Measurements from ENCODE around the gene CDH5. TPM values are rescaled to one million over a fixed set of nuclear protein-coding genes. Genes with fewer than 3 reads are reported as not detected.

The CDH5 gene
- total RNA-seq, 4 donors from 2014 or later = 10.2 to 28.3 (median 14.0) TPM

DNA sequence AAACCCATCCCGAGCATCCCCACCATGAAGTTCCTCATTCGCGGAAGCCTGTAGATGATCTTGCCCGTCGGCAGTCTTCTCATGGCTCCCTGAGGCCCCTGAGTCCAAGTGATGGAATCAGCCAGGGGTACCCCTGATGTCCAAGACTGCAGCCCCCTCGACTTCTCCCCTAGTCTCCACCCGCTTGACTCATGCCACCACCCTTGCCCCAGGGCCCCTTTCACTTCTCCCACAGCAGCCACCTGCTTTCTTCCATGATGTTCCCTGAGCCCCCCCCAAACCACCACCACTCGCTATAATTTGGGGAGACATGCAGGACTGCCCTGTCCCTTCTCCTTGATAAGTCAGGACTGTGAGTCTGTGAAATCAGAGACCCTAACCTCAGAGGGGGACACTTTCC is 72.0 kb downstream of the CDH5 start:
- intact Hi-C loops (cut with DNase I; ENCODE audit: low total_unique reads) = no loop called here
- DNase-seq (ENCODE audit: low spot score in 2 of 2) = peak in 1 of 2 donors; percentile 79
- H3K4me3 ChIP-seq (ENCODE audit: low read depth, poor library complexity, severe bottlenecking) = no peak overlapping the region
- TF ChIP-seq CTCF (IDR thresholded peaks at IDR 0.05) (no peak), POLR2A (IDR thresholded peaks at IDR 0.05) (no peak)
- 79 to 90% methylated on average over 8 of the region's 8 CpGs for WGBS, 2 donors

DNA sequence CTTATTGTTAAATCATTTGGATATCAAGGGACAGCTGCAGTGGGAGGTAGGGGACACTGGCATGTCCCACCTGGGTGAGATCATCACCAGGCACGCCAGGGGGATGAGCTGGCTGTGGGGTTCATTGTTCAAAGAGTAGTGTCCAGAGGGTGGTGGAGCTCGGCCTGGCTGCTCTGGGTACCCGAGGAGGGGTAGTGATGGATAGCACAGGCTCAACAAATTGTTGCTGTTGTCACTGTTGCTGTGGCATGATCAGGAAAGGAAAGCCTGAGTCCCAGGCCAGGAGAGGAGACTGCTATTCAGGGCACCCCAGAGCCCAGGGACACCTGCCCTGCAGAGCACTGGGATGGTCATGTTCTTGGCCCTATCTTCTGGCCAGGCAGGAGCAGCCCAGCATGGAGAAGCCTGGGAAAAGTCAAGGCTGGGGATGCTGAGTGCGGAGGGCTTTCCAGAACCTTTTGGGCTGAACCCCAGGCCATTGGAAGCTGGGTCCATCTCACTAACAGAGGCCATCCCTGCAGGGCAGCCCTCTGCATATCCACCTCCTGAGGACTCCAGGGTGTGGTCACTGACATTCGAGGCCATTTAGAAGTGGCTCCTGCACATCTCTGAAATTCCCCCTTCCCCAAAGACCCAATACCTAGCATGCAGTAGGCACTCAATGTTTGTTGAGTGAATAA is 72.7 kb downstream of the CDH5 start:
- TF ChIP-seq POLR2A (IDR thresholded peaks at IDR 0.05) = no peak
- TF ChIP-seq CTCF (IDR thresholded peaks at IDR 0.05) = no peak
- no peak overlapping the region for H3K4me3 ChIP-seq (ENCODE audit: low read depth, poor library complexity, severe bottlenecking)
- intact Hi-C loops (cut with DNase I; ENCODE audit: low total_unique reads) = no loop called here
- WGBS, 2 donors = 84 to 95% methylated on average over 5 of the region's 5 CpGs
- peak in 1 of 2 donors; percentile 50 for DNase-seq (ENCODE audit: low spot score in 2 of 2)

- peak in 1 of 2 donors; percentile 64 for DNase-seq (ENCODE audit: low spot score in 2 of 2)
- 86 to 88% methylated on average over 10 of the region's 10 CpGs for WGBS, 2 donors
- H3K4me3 ChIP-seq (ENCODE audit: low read depth, poor library complexity, severe bottlenecking) = no peak overlapping the region
- intact Hi-C loops (cut with DNase I; ENCODE audit: low total_unique reads) = no loop called here
- no peak for TF ChIP-seq POLR2A (IDR thresholded peaks at IDR 0.05)
- TF ChIP-seq CTCF (IDR thresholded peaks at IDR 0.05) = no peak
Measured at GRCh38 chr16:66440271-66440802, 73.8 kb downstream of the CDH5 start.

GRCh38 chr16:66440970-66441369 is 74.5 kb downstream of the CDH5 start:
- 85 to 94% methylated on average over 11 of the region's 11 CpGs for WGBS, 2 donors
- intact Hi-C loops (cut with DNase I; ENCODE audit: low total_unique reads) = no loop called here
- DNase-seq (ENCODE audit: low spot score in 2 of 2) = peak in 1 of 2 donors; percentile 42
- H3K4me3 ChIP-seq (ENCODE audit: low read depth, poor library complexity, severe bottlenecking) = no peak overlapping the region
- TF ChIP-seq POLR2A (IDR thresholded peaks at IDR 0.05) (no peak), CTCF (IDR thresholded peaks at IDR 0.05) (no peak)

DNA sequence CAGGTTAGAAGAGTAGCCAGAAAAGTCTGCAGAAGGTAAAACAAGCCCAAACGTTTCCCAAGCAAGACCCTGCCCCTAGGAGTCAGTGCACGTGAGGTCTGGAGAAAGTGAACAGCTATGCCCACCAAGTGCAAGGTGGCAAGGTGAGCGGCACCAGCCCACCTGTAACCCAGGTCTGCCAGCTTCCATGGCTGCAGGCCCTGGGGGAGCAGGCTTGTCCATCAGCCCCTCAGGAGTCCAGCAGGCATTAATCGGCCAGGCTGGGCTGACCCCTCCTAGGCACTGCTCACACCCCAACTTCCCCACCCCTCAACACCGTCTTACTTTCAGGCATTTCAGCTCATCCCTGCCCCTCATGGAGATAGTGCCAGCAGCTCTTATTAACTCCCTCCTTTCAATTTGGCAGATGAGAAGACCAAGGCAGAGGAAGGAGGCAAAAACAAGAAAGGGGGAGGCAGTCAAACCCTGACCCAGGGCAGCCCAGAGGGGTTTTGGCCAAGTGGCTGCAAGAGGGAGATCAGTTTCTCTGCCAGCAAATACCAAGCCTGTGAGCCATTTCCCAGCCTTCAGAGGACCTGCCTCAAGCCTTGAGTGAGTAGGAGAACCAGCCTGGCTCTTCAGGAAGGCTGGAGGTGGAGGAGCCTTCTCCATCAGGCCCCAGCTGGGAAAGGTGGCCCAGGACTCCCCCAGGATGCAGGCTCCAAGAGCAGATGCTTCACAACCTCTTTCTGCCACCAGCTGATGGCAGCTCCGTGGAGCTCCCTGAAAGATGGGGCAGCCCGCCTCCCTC is 75.3 kb downstream of the CDH5 start:
- H3K4me3 ChIP-seq (ENCODE audit: low read depth, poor library complexity, severe bottlenecking) = no peak overlapping the region
- no peak for TF ChIP-seq POLR2A (IDR thresholded peaks at IDR 0.05)
- intact Hi-C loops (cut with DNase I; ENCODE audit: low total_unique reads) = no loop called here
- peak in 1 of 2 donors; percentile 67 for DNase-seq (ENCODE audit: low spot score in 2 of 2)
- WGBS, 2 donors = 75 to 79% methylated on average over 7 of the region's 7 CpGs
